IPS-18a (cell line): Measurements from ENCODE around the gene DBN1.

Source experiments
- H3K27ac ChIP-seq: one replicate; pipeline ENCODE4 v1.5.1; 2013; ENCODE audit warnings: low read length
- H3K27me3 ChIP-seq: one replicate; pipeline ENCODE4 v1.6.1; 2013; ENCODE audit warnings: mild to moderate bottlenecking, low read length; ENCODE audit not compliant: control insufficient read depth, insufficient read depth
- H3K36me3 ChIP-seq: one replicate; pipeline ENCODE4 v1.6.1; 2013; ENCODE audit warnings: low read depth, low read length; ENCODE audit not compliant: control insufficient read depth
- H3K4me1 ChIP-seq: one replicate; pipeline ENCODE4 v1.6.1; 2013; ENCODE audit warnings: low read depth, low read length; ENCODE audit not compliant: control insufficient read depth
- H3K4me3 ChIP-seq: one replicate; pipeline ENCODE4 v1.5.1; 2013; ENCODE audit warnings: low read length
- H3K9ac ChIP-seq: one replicate; pipeline ENCODE4 v1.6.1; 2013; ENCODE audit warnings: mild to moderate bottlenecking, low read length, moderate library complexity
- H3K9me3 ChIP-seq: one replicate; pipeline ENCODE4 v1.6.1; 2013; ENCODE audit warnings: low read depth, low read length; ENCODE audit not compliant: control insufficient read depth

DBN1 gene

DNA sequence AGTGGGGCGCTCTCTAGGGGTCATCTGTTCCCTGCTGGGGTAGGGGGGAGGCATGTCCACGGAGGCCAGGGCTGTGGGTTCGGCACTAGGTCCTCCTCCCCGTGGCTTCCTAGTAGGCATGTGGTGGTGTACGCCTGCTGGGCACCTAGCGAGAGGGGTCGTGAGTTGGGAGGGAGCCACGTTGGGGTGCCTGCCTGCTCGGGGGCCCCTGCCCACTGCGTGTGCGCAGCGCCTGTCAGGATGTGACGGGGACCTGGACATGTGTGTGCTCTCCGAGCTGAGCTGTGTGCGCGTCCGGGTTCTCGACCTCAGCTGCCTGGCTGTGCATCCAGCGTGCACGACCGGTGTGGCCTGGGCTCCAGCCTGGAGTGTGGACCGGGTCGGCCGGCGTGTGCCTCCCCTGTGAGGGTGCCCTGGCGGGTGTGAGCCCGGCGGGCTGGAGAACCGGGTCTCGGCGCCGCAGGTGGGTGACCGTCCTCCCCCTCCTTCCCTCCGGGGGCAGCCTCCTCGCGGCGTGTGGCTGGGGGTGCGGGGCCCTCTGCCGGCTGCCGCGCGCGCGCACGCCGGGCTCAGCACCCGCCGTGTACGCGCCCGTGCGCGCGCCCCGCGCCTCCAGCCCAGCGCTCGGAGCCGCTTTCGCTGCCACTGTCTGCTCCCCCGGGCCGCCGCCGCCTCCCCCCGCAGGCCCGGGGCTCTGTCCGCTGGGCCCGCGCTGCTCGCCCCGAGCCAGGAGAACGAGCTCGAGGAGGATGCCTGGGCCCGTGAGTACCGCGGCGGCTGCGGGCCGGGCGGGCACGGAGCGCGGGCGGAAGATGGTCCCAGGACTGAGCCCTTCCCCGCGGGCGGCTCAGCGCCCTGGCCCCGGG lies 27.0 kb downstream of the DBN1 start, which contains the start of gene PRR7:
TSS of gene PRR7 (plus strand) at position 615 of the 866 bp plus-strand sequence. CDS start 8,254 bp downstream, outside the sequence.
- Histone ChIP-seq H3K9me3 (no peaks in the 10 kb centered on the region), H3K9ac (peak within 1 kb of the TSS; percentile 69), H3K4me3 (peak within 1 kb of the TSS; percentile 62), H3K4me1 (peaks cover 14% of the 10 kb centered on the region), H3K36me3 (no peaks in the 10 kb centered on the region), H3K27me3 (peaks cover 26% of the 10 kb centered on the region), H3K27ac (no peak within 1 kb of the TSS)

- Histone ChIP-seq H3K4me3 (peak overlapping the region; percentile 62), H3K27ac (no peak overlapping the region), H3K36me3 (no peaks in the 10 kb centered on the region), H3K9ac (peak overlapping the region; percentile 58), H3K9me3 (no peaks in the 10 kb centered on the region), H3K4me1 (peaks cover 14% of the 10 kb centered on the region), H3K27me3 (peaks cover 26% of the 10 kb centered on the region)
These were observed 27.6 kb downstream of the DBN1 start for GRCh38 chr5:177445917-177446199.

- no peak overlapping the region for H3K4me3 ChIP-seq
- H3K27ac ChIP-seq, result no peak overlapping the region
- peaks cover 14% of the 10 kb centered on the region for H3K4me1 ChIP-seq
- peaks cover 26% of the 10 kb centered on the region for H3K27me3 ChIP-seq
- peak overlapping the region; percentile 58 for H3K9ac ChIP-seq
- H3K36me3 ChIP-seq, result no peaks in the 10 kb centered on the region
- no peaks in the 10 kb centered on the region for H3K9me3 ChIP-seq
These were observed 28.1 kb downstream of the DBN1 start for GRCh38 chr5:177445052-177445916.

DNA sequence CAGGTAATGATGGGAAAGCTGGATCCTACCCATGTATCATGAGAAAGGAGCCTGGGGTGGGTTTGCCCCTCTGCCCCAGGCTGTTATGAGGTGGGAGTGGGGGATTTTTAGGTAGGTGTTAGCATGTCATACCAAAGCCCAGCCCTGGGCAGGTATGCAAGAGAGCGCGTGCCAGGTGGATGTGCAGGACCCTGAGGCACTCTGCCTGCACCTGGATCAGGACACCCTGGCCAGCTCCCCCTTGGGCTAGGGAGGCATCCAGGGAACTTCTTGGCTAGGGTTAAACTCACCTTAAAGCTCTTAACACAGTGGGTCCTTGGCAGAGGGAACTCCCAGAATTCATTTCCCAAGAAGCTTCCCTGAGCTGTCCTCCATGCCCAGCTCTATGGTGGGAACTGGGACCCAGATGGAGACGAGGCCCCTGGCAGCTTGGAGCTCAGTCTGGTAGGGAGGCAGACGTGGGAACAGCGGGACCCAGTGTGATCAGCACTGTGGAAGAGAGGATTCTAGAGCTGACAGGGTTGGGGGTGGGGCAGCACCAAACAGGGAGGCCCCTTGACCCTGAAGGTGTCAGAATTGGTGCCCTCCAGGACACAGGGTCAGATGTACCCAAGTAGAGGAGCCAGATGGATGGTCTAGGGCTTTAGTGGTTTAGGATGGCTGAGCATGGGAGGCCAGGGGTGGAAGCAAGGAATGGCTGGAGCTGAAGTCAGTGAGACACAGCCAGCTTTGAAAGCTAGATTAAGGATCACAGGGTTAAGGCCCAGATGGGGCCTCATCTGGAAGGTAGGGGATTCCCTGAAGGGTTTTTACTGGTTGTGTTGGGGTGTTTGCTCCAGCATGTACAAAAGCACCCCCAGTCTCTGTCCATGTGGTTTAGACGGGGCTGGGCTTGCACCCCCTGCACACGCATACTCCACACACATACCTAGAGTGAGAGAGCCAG lies 29.1 kb downstream of the DBN1 start:
- peaks cover 17% of the 10 kb centered on the region for H3K4me1 ChIP-seq
- no peaks in the 10 kb centered on the region for H3K36me3 ChIP-seq
- no peak overlapping the region for H3K9ac ChIP-seq
- no peaks in the 10 kb centered on the region for H3K9me3 ChIP-seq
- H3K27ac ChIP-seq, result no peak overlapping the region
- no peak overlapping the region for H3K4me3 ChIP-seq
- peaks cover 26% of the 10 kb centered on the region for H3K27me3 ChIP-seq

DNA sequence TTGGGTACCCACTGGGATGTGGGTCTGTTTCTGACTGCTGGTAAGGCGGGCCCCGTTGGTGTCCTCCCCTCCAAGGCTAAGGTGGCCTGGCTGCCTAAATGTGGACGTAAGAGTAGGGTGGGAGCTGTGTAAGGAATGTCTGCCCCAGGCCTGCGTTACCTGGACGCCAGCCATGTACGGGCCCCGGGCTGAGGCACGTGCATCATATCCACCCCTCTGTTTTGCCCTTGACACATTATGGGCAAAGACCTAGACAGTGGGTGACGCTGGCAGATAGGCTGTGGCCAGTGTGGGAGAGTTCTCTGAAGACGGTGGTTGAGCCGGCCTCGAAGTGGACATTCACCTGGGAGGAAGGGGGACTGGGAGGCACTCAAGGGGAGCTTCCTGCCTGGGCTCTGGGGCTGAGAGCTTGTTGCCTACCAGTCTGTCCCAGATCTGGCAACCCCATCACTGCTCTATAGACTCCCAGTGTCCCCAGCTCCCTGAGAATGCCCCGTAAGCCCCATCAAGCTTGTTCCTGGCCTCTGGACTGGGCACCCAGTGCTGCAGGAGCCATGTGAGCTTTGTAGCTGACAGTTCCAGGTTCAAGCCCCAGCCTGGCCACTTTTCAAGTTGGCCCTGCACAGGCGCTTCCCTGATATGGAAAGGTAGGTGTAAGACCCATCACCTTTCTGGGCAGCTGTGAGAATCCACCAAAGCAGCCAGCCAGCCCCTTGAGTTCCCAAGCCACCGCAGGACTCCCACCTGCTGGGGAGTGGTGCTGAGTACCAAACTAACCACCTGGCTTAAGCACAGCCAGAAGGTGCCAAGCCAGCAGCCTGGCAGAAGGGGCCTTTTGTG lies 30.1 kb downstream of the DBN1 start:
- Histone ChIP-seq H3K4me1 (peaks cover 17% of the 10 kb centered on the region), H3K9me3 (no peaks in the 10 kb centered on the region), H3K36me3 (no peaks in the 10 kb centered on the region), H3K9ac (no peak overlapping the region), H3K4me3 (no peak overlapping the region), H3K27me3 (peaks cover 20% of the 10 kb centered on the region), H3K27ac (no peak overlapping the region)

DNA sequence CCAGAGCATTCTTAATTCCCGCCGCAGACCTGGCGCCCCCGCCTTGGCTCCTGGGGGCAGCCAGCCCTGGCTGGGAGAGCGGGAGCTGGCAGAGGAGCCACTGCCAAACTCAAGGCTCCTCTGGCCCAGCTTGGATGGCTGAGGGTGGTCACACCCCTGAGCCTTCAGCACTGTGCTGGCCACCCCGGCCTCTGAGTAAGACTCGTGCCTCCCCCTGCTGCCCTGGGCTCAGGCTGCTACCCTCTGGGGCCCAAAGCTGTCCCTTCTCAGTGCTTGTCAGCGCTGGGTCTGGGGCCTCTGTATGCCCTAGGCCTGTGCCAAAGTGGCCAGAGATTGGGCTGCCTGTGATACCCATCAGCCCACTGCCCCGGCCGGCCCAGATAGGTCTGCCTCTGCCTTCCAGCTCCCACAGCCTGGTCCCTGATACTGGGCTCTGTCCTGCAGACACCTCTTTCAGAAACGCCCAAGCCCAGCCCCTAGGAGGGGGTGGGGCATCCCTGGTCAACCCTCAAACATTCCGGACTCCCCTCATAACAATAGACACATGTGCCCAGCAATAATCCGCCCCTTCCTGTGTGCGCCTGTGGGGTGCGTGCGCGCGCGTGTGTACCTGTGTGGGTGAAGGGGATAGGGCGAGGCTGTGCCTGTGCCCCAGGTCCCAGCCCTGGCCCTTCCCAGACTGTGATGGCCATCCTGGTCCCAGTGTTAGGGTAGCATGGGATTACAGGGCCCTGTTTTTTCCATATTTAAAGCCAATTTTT lies 31.2 kb downstream of the DBN1 start:
- H3K36me3 ChIP-seq, result peaks cover 1% of the 10 kb centered on the region
- H3K4me1 ChIP-seq, result peaks cover 13% of the 10 kb centered on the region
- H3K27ac ChIP-seq, result no peak overlapping the region
- H3K4me3 ChIP-seq, result no peak overlapping the region
- H3K27me3 ChIP-seq, result peaks cover 15% of the 10 kb centered on the region
- H3K9ac ChIP-seq, result no peak overlapping the region
- H3K9me3 ChIP-seq, result no peaks in the 10 kb centered on the region

- Histone ChIP-seq H3K27ac (no peak overlapping the region), H3K9me3 (no peaks in the 10 kb centered on the region), H3K36me3 (peaks cover 3% of the 10 kb centered on the region), H3K4me1 (peaks cover 13% of the 10 kb centered on the region), H3K9ac (no peak overlapping the region), H3K27me3 (peaks cover 14% of the 10 kb centered on the region), H3K4me3 (no peak overlapping the region)
These were observed 32.2 kb downstream of the DBN1 start for GRCh38 chr5:177440990-177441780.

GRCh38 chr5:177440211-177440989 lies 33.0 kb downstream of the DBN1 start:
- peaks cover 6% of the 10 kb centered on the region for H3K36me3 ChIP-seq
- H3K27ac ChIP-seq, result no peak overlapping the region
- H3K9ac ChIP-seq, result no peak overlapping the region

DNA sequence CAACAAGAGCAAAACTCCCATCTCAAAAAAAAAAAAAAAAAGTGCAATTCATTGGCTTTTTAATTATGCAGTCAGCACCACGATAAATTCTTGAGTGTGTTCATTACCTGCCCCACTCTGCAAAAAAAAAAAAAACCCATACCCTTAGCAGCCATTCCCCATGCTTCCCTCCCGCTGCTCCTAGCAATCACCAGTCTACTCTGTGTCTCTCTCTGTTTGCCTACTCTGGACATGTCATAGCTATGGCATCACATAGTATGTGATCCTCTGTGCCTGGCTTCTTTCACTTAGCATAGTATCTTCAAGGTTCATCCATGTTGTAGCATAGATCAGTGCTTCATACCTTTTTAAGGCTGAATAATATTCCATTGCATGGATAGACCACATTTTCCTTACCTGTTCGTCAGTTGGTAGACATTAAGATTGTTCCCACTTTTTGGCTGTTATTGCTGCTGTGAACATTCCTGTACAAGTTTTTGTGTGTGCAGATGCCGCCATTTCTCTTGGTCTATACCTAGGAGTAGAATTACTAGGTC lies 33.8 kb downstream of the DBN1 start:
- H3K4me1 ChIP-seq, result peaks cover 3% of the 10 kb centered on the region
- no peak overlapping the region for H3K4me3 ChIP-seq
- no peak overlapping the region for H3K9ac ChIP-seq
- H3K27ac ChIP-seq, result no peak overlapping the region
- no peaks in the 10 kb centered on the region for H3K9me3 ChIP-seq
- no peaks in the 10 kb centered on the region for H3K27me3 ChIP-seq
- H3K36me3 ChIP-seq, result peaks cover 12% of the 10 kb centered on the region

More at GRCh38 chr5:177440211-177440989, 33.0 kb downstream of the DBN1 start:
- Histone ChIP-seq H3K4me1 (peaks cover 5% of the 10 kb centered on the region), H3K9me3 (no peaks in the 10 kb centered on the region), H3K27me3 (peaks cover 6% of the 10 kb centered on the region), H3K4me3 (no peak overlapping the region)
